K562 (cell line): ENCODE measurements around the gene NACC1. TPM values are rescaled to one million over a fixed set of nuclear protein-coding genes. Genes with fewer than 3 reads are reported as not detected.

Source experiments
- BDP1 ChIP-seq: IDR thresholded peaks from 3 replicates; pipeline ENCODE4 v1.6.1; 2011; ENCODE audit not compliant: insufficient read length, insufficient read depth
- CBFA2T2 ChIP-seq: fragments of 450-650 bp; conservative IDR thresholded peaks from 2 replicates; pipeline ENCODE4 v1.6.1; 2017; ENCODE audit warnings: mild to moderate bottlenecking
- CBX8 ChIP-seq: fragments of 200-600 bp; sonication (generic); IDR thresholded peaks from 2 replicates; pipeline ENCODE4 v1.6.1; 2012; ENCODE audit warnings: borderline replicate concordance, mixed run types, low read depth, mild to moderate bottlenecking, moderate library complexity, mixed read lengths, low read length, control low read depth, inconsistent platforms; ENCODE audit not compliant: poor library complexity, severe bottlenecking; ENCODE audit errors: extremely low read depth
- DMBX1 ChIP-seq: fragments of 250-450 bp; sonication (Bioruptor Pico); IDR thresholded peaks from 2 replicates; pipeline ENCODE4 v1.8.0; 2022; ENCODE audit warnings: inconsistent platforms, mild to moderate bottlenecking, moderate library complexity, borderline replicate concordance
- FOXP1 ChIP-seq: sonication (generic); formaldehyde crosslinking; IDR thresholded peaks from 2 replicates; pipeline ENCODE4 v1.8.0; 2022; ENCODE audit warnings: mild to moderate bottlenecking, missing genetic modification reagents
- GATAD2A ChIP-seq: fragments of 450-650 bp; IDR thresholded peaks from 2 replicates; pipeline ENCODE4 v1.6.1; 2017
- ILF3 ChIP-seq: fragments of 450-650 bp; IDR thresholded peaks from 2 replicates; pipeline ENCODE4 v1.6.1; 2018; ENCODE audit warnings: antibody characterized with exemption, mild to moderate bottlenecking, moderate library complexity, borderline replicate concordance
- KLF10 ChIP-seq: fragments of 250-450 bp; sonication (Bioruptor Pico); IDR thresholded peaks from 2 replicates; pipeline ENCODE4 v1.6.1; 2021; ENCODE audit warnings: matching md5 sums
- MCM3 ChIP-seq: fragments of 450-650 bp; IDR thresholded peaks from 2 replicates; pipeline ENCODE4 v1.6.1; 2016
- MEIS2 ChIP-seq: fragments of 450-650 bp; IDR thresholded peaks from 2 replicates; pipeline ENCODE4 v1.6.1; 2014; ENCODE audit warnings: mild to moderate bottlenecking; ENCODE audit not compliant: partially characterized antibody
- PHB2 ChIP-seq: fragments of 450-650 bp; IDR thresholded peaks from 2 replicates; pipeline ENCODE4 v1.6.1; 2017; ENCODE audit warnings: low read depth
- POLR2AphosphoS5 ChIP-seq: IDR thresholded peaks from 2 replicates; pipeline ENCODE4 v1.6.1; 2011; ENCODE audit warnings: mild to moderate bottlenecking, low read depth, low read length, moderate library complexity; ENCODE audit not compliant: control insufficient read depth, insufficient read depth
- RBM14 ChIP-seq: fragments of 200-400 bp; formaldehyde crosslinking; IDR thresholded peaks from 2 replicates; pipeline ENCODE4 v1.6.1; 2018; ENCODE audit warnings: low read depth, mild to moderate bottlenecking, low read length, moderate library complexity, borderline replicate concordance; ENCODE audit not compliant: insufficient read depth
- RBM25 ChIP-seq: fragments of 200-400 bp; formaldehyde crosslinking; IDR thresholded peaks from 2 replicates; pipeline ENCODE4 v1.6.1; 2018; ENCODE audit warnings: low read length, low read depth, moderate library complexity; ENCODE audit not compliant: severe bottlenecking
- SETDB1 ChIP-seq: IDR thresholded peaks from one replicate; pipeline ENCODE4 v1.6.1; 2012; ENCODE audit warnings: low read length, control low read depth, inconsistent platforms
- SRF ChIP-seq, 2 experiments: fragments of 250-450, 450-650 bp in 1 of 2; sonication (Bioruptor Pico) in 1 of 2; sonication (generic) in 1 of 2; formaldehyde crosslinking; IDR thresholded peaks; 2 replicates each; pipeline versions ENCODE4 v1.5.0 to v1.5.1; 2020 to 2022; ENCODE audit warnings: mild to moderate bottlenecking in 1 of 2, missing genetic modification reagents in 1 of 2
- SRSF3 ChIP-seq: fragments of 200-400 bp; formaldehyde crosslinking; IDR thresholded peaks from 2 replicates; pipeline ENCODE4 v1.6.1; 2016; ENCODE audit warnings: mild to moderate bottlenecking, low read length, moderate library complexity; ENCODE audit not compliant: insufficient read depth
- TCFL5 ChIP-seq: fragments of 250-450 bp; sonication (Bioruptor Pico); conservative IDR thresholded peaks from 2 replicates; pipeline ENCODE4 v1.6.1; 2021; ENCODE audit warnings: mild to moderate bottlenecking, moderate library complexity, matching md5 sums
- ZBTB17 ChIP-seq: fragments of 450-650 bp; formaldehyde crosslinking; IDR thresholded peaks from 2 replicates; pipeline ENCODE4 v1.4.0; 2020; ENCODE audit warnings: mild to moderate bottlenecking
- ZNF133 ChIP-seq: fragments of 250-450 bp; sonication (Bioruptor Pico); IDR thresholded peaks from 2 replicates; pipeline ENCODE4 v1.4.0; 2020; ENCODE audit warnings: mild to moderate bottlenecking
- ZNF23 ChIP-seq: fragments of 250-450 bp; sonication (Bioruptor Pico); IDR thresholded peaks from 2 replicates; pipeline ENCODE4 v1.4.0; 2020; ENCODE audit warnings: mild to moderate bottlenecking
- ZNF24 ChIP-seq: fragments of 450-650 bp; IDR thresholded peaks from 2 replicates; pipeline ENCODE4 v1.6.1; 2016
- polyA plus RNA-seq, 8 experiments: library from polyadenylated mRNA; depleted of rRNA in 4 of 8; stranded (reverse) in 5 of 8; unstranded in 3 of 8; fragments of >200 nt; fragmentation: Nextera tagmentation in 2 of 8; fragmentation: Illumina TruSeq in 1 of 8; extraction: Ambion mirVana in 2 of 8; extraction: Trizol in 1 of 8; gene quantifications; 2 replicates each; pipeline versions ENCODE4 v1.2.1 to v1.2.3, GENCODE V29; 2011 to 2014; ENCODE audit warnings: inconsistent platforms in 1 of 8, missing spikeins in 1 of 8
- total RNA-seq, 7 experiments: library from RNA; depleted of rRNA in 6 of 7; stranded (reverse); fragments of >200 nt in 6 of 7; fragmentation: Illumina TruSeq in 2 of 7; extraction: Trizol in 2 of 7; gene quantifications; 2 replicates each; pipeline versions ENCODE4 v1.2.1 to v1.2.3, GENCODE V29; 2011 to 2021; ENCODE audit warnings: low replicate concordance in 1 of 7
- TF ChIP-seq, protein P1 (sequence below): sonication (generic); formaldehyde crosslinking; IDR thresholded peaks from 2 replicates; pipeline ENCODE4 v1.8.0; 2022; ENCODE audit warnings: mild to moderate bottlenecking, missing genetic modification reagents
- TF ChIP-seq, protein P2 (sequence below): fragments of 450-650 bp; formaldehyde crosslinking; IDR thresholded peaks from 2 replicates; pipeline ENCODE4 v1.4.0; 2020; ENCODE audit warnings: mild to moderate bottlenecking, moderate library complexity
- TF ChIP-seq, protein P3 (sequence below): fragments of 450-650 bp; conservative IDR thresholded peaks from 2 replicates; pipeline ENCODE4 v1.6.1; 2016; ENCODE audit warnings: missing genetic modification characterization, low read depth, mild to moderate bottlenecking, control low read depth, missing compliant biosample characterization

NACC1 gene
- total and polyA plus RNA-seq, 9 of the 15 experiments (the other 6 are each of a cell fraction or from before 2014, with no cell fraction given) = 0.04 to 96.6 (median 25.8) TPM

DNA sequence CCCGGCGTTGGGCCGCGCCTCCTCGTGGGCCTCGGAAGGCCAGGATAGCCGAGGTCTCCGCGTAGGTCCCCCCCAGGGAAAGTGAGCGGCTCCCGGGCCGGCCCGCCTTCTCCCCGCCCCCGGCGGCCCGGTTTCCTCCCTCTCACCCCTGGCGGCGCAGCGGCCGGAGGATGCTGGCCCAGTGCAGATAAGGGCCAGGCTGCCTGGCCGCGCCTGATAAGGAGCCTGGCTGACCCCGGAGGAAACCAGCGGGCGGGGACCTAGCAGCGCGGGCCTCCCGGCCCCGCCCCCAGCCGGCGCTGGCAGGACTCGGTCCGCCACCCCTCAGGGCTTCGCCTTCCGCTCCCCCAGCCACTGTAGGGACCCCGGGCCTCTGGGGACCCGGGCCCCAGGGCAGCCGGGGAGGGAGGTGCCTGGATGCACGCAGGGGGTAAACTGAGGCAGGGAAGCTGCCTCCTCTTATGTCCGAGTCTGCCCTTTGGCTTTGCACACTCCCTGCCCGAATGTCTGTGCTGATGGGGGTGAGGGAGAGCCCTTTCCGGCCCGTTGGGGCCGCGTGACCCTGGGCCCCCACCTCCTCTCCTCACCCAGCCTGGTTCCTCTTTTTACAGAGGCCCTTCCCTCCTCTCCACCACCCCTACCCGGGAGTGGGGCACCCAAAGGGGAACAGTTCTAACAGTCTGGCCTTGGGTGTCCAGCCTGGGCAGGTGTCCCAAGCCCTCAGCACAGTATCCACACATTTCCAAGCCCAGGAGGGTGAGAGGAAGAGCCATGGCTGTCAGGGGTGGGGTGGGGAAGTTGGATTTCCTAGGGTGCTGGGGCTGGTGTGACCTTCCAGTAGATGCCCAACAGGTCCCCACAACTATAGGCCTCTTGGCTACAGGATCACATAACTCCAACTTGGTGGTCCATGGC, 15.1 kb upstream of the NACC1 start, which contains the start of gene LYL1 (continued):
- TF ChIP-seq DMBX1 (CRISPR knock-in tag) (peak; percentile 86), FOXP1 (CRISPR knock-in tag) (0 out of 2 replicates have a peak, but pooled peaks have one; percentile 41), BDP1 (no peak), MCM3 (no peak), SRSF3 (no peak), SRF (CRISPR knock-in tag; IDR thresholded peaks at IDR 0.05) (peak in 1 of 2 experiments; percentile 81; a peak in 2 of 4 replicates), SETDB1 (no peak), ZNF23 (CRISPR knock-in tag) (no peak), RBM14 (0 out of 2 replicates have a peak, but pooled peaks have one; percentile 58), ZNF133 (CRISPR knock-in tag) (no peak), KLF10 (CRISPR knock-in tag) (no peak), ZNF24 (peak; percentile 80; the same call in 1 of the 2 replicates), ZBTB17 (CRISPR knock-in tag) (peak; percentile 84), POLR2AphosphoS5 (peak; percentile 98), GATAD2A (peak; percentile 62; the same call in 1 of the 2 replicates), MEIS2 (no peak), CBFA2T2 (peak; percentile 98), PHB2 (peak; percentile 94), ILF3 (peak; percentile 97), CBX8 (no peak), TCFL5 (no peak; the same call in 1 of the 2 replicates), RBM25 (peak; percentile 70)
- TF ChIP-seq, protein P1, sequence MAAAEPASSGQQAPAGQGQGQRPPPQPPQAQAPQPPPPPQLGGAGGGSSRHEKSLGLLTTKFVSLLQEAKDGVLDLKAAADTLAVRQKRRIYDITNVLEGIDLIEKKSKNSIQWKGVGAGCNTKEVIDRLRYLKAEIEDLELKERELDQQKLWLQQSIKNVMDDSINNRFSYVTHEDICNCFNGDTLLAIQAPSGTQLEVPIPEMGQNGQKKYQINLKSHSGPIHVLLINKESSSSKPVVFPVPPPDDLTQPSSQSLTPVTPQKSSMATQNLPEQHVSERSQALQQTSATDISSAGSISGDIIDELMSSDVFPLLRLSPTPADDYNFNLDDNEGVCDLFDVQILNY (CRISPR knock-in tag) = no peak
- TF ChIP-seq, protein P2, sequence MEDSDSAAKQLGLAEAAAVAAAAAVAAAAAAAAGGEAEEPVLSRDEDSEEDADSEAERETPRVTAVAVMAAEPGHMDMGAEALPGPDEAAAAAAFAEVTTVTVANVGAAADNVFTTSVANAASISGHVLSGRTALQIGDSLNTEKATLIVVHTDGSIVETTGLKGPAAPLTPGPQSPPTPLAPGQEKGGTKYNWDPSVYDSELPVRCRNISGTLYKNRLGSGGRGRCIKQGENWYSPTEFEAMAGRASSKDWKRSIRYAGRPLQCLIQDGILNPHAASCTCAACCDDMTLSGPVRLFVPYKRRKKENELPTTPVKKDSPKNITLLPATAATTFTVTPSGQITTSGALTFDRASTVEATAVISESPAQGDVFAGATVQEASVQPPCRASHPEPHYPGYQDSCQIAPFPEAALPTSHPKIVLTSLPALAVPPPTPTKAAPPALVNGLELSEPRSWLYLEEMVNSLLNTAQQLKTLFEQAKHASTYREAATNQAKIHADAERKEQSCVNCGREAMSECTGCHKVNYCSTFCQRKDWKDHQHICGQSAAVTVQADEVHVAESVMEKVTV (CRISPR knock-in tag) = 0 out of 2 replicates have a peak, but pooled peaks have one; percentile 24
- TF ChIP-seq, protein P3, sequence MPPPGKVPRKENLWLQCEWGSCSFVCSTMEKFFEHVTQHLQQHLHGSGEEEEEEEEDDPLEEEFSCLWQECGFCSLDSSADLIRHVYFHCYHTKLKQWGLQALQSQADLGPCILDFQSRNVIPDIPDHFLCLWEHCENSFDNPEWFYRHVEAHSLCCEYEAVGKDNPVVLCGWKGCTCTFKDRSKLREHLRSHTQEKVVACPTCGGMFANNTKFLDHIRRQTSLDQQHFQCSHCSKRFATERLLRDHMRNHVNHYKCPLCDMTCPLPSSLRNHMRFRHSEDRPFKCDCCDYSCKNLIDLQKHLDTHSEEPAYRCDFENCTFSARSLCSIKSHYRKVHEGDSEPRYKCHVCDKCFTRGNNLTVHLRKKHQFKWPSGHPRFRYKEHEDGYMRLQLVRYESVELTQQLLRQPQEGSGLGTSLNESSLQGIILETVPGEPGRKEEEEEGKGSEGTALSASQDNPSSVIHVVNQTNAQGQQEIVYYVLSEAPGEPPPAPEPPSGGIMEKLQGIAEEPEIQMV = peak; percentile 86
